Epidermal melanocyte (primary cell): ENCODE results near the gene DHCR24.
"Not testable (repeated sequence)": the region's sequence is repeated elsewhere in the genome, so short reads cannot be mapped to it uniquely, and the experiment has no call there.

Source experiments
- DNase-seq: peaks from one replicate; pipeline ENCODE4 v3.0.0; 2011; ENCODE audit warnings: low spot score; ENCODE audit not compliant: insufficient read length

Gene DHCR24

DNA sequence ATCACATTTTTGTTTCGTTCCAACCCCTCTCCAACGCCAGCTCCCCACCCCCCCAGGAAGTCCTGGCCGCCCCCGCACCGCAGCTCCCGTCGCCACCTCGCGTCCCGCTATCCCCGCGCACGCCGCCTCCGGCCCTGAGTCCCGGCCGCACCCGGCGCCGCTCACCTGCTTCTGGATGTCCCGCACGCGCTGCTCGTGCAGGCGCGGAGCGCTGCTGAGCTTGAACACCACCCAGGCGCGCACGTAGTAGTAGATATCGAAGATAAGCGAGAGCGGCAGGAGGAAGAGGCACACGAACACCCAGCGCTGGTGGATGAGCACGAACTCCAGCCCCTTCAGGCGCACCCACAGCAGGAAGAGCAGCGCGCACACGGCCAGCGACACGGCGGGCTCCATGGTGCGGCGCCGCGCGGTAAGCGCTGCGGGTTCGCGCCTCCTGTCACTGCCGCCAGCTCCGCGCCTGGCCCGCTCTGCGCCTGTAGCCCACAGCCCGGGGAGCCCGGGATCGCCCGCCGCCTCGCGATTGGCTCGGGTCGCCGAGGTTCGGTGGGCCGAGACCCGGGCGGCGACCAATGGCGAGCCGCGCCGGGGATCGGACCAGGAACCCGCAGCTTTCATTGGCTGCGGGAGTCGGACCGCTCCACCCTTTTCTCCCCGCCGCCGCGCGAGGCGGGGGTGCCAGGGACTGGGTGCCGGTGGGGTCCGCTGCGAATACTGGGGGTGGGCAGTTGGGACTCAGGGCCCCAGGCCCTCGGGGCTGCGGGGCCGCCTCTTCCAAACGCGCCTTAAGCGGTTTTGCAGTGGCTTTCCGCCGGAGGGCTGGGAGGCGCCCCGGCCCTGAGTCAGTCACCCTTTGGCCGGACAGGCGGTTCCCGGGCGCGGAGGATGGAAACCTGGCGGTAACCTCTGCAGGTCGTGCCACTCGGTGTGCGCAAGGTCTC is at the start of gene DHCR24:
DHCR24 (minus strand) TSS at position 472 of the 941 bp plus-strand sequence; CDS start at position 396, 76 bp downstream.
- peak; percentile 97 for DNase-seq

GRCh38 chr1:54936791-54937190 is 49.8 kb upstream of the DHCR24 start:
- no peak for DNase-seq

- peak; percentile 50 for DNase-seq
Observed at GRCh38 chr1:54934869-54935268, 47.9 kb upstream of the DHCR24 start.

DNA sequence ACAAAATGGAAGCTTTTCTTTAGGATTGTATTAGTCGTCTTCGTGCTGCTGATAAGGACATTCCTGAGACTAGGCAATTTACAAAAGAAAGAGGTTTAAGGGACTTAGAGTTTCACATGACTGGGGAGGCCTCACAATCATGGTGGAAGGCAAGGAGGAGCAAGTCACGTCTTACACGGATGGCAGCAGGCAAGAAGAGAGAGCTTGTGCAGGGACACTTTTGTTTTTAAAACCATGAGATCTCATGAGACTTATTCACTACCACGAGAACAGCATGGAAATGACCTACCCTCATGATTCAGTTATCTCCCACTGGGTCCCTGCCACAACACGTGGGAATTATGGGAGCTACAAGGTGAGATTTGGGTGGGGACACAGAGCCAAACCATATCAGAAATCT is 47.1 kb upstream of the DHCR24 start:
- not testable (repeated sequence) for DNase-seq

DNA sequence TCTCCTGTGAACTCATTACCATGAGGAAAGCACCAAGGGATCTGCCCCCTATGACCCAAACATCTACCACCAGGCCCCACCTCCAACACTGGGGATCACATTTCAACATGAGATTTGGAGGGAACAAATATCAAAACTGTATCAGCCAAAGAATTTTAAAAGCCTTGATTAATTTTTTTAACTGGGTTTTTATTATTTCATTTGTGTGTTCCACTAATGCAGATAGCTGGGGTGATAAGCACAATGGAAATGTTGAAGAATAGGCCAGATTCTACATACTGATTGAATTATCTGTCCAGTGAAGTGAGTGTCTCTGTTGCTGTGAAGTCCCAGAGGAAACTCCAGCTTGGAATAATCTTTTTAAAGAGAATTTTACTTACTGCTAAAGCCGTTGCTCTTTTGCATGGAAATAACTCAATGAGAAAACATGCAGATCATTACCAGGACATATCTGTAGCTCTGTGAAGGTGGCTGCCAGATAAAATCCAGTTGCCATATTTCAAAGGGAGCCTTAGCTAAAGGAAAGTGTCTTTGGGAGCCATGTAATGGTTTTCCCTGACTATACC is 44.4 kb upstream of the DHCR24 start:
- DNase-seq, result no peak

DNA sequence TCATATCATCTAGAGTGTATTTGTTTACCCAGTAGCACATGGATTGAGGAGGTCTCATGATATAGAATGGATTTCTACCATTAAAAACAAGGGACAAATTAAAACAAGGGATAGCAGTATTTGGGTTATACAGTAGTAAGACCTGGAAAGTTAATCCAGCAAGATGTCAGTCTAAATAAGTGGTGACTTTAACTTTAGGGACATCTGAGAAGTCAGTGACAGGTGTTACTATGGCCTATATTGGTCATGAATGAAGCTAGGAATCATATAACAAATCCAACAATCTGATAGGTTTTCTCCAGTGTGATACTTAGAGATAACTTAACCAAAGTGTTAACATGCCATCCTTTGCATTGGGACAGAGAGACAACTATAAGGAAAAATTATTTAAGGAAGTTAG is 42.7 kb upstream of the DHCR24 start:
- DNase-seq, result no peak

GRCh38 chr1:54928327-54928726 is 41.3 kb upstream of the DHCR24 start:
- DNase-seq, result no peak

- no peak for DNase-seq
Observed at GRCh38 chr1:54927472-54928240, 40.7 kb upstream of the DHCR24 start.

GRCh38 chr1:54926970-54927369 is 40.0 kb upstream of the DHCR24 start:
- DNase-seq, result no peak

DNA sequence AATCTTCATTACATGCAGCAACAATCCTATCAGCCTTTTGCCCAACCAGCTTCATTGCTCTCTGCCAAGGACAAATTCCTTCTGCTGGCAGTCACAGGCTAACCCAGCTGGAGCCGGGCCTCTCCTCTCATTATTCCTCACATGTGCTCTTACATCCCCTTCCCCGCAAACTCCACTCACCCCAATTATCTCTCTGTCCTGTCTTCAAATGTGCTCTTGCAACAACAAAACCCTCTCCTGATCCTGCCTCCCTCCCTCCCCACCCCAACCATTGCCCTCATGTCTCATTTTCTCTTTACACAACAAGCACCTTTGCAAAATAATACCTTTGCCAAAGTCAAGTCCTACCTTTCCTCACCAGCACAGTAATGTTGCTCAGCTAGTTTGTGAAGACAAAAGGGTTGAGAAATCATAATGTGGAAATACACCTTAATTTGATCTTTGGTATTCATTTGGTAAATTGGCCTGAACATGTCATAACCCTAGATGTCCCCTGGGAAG is 36.0 kb upstream of the DHCR24 start:
- no peak for DNase-seq

- DNase-seq, result no peak
Observed at GRCh38 chr1:54922040-54922761, 35.2 kb upstream of the DHCR24 start.

DNA sequence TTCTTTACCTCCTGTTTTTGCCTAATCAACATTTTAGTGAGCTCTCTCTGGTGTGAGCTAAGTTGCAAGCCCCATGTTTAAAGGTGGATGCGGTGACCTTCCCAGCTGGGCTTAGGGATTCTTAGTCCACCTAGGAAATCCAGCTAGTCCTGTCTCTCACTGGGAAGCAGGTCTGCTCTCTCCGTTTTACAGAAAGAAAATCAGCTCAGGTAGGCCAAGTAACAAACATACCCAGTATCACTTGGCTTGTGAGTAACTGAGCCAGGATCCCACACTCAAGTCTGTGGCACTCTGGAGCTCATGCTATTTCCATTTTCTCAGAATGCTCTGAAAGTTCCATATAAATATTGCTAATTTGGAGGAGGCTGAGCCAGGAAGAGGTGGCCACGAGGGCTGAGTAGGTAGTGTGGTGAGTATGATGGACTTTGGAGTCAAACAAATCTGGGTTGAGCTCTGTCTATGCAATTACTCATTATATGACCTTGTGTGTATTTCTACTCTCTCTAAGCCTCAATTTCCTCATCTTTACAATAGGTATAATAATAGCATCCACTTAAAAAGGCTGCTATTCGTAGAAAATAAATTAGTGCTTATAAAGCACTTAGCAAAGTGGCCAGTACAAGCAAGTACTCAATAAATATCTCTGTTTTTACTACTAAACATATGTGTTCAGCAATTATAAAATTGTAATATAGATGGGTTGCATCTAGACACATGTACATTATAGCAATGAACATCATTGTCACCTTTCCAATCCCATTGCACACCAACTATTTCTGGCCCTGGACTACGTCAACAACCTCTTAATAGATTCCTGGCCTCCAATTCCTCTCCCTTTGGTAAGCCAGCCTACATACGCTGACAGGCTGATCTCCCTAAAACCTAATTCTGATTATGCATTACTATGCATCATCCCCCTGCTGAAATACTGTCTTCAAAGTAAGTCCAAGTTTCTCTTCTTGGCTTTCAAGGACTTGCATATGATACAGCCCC is 32.7 kb upstream of the DHCR24 start:
- DNase-seq, result no peak

DNA sequence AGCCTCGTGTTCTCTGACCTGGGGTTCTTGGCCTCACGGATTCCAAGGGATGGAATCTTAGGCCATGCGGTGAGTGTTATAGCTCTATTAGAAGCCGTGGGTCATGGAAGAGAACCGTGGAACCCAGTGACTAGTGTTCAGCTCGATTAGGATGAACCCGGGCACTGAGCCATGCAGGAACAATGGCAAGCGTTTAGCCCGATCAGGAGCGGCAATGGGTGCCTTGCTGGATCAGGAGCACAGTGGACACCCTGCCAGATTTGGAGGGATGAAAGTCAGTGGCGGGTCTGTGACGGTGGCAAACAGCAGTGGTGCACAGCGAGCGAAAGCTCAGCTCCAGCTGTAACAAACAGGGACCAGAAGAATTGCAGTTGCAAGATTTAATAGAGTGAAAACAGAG is 24.1 kb upstream of the DHCR24 start:
- DNase-seq, result not testable (repeated sequence)

GRCh38 chr1:54906586-54906985 is 19.6 kb upstream of the DHCR24 start:
- no peak for DNase-seq

GRCh38 chr1:54904476-54905048 is 17.6 kb upstream of the DHCR24 start:
- peak; percentile 66 for DNase-seq

GRCh38 chr1:54894271-54894670 is 7.3 kb upstream of the DHCR24 start:
- DNase-seq, result no peak

DNA sequence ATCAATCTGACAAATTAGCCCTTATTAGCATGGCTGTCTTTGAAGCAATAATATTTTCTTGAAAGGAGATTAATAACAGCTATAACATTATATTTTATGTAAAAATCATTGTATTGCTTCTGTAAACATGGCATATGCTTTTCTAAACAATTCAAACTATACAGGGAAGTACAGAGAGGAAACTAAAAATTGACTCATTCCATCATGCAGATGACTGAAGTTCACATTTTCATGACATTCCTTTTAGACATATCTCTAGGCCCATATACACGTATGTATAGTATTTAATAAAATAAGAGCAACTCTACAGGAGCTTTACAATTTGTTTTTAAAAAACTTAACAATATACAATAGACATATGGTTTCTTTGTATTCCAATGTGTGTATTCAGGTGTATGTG is 5.6 kb upstream of the DHCR24 start:
- no peak for DNase-seq

DNA sequence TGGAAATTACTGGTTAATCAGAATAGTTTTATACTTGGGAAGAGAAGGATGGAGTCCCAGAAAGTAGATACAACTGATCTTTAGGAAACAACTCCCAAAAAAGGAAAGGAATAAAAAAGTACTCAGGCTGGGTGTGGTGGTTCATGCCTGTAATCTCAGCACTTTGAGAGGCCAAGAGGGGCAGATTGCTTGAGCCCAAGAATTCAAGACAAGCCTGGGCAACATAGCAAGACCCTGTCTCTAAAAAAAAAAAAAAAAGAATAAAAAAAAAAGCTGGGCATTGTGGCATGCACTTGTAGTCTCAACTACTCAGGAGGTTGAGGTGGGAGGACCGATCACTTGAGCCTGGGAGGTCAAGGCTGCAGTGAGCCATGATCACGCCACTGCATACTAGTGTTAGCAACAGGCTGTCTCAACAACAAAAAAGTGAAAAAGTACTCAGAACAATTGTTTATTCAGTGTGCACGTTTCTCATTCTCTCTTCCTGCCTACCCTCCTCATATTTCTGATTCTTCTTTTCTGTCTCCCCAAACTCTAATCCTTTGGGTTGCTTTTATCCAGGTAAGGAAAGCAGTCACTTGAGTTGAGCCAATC is 2.2 kb upstream of the DHCR24 start:
- DNase-seq, result no peak

- no peak for DNase-seq
Observed at GRCh38 chr1:54888080-54888733, 1.2 kb upstream of the DHCR24 start.
